PFSK-1 (cell line): Measurements from ENCODE around the gene PFDN1.
A peak's percentile ranks its signal among the peaks of the same experiment; 100 is the strongest.

Experiments used
- FOXP2 ChIP-seq: optimal IDR thresholded peaks from 2 replicates; pipeline ENCODE3; 2011; ENCODE audit warnings: borderline replicate concordance, control low read depth, inconsistent platforms; ENCODE audit not compliant: insufficient read depth; ENCODE audit errors: extremely low read length, extremely low read depth
- POLR2AphosphoS5 ChIP-seq: IDR thresholded peaks from 2 replicates; pipeline ENCODE4 v1.6.1; 2012; ENCODE audit warnings: low read depth, mild to moderate bottlenecking, control low read depth, low read length, moderate library complexity
- REST ChIP-seq, 2 experiments: IDR thresholded peaks; 2 replicates each; pipeline versions ENCODE4 v1.6.1 to v1.8.0; 2011 to 2012; ENCODE audit warnings: low read depth in 2 of 2, low read length in 2 of 2, control low read depth in 1 of 2, inconsistent platforms in 1 of 2, mild to moderate bottlenecking in 1 of 2, moderate library complexity in 1 of 2; ENCODE audit not compliant: insufficient read depth in 1 of 2
- SIN3A ChIP-seq: IDR thresholded peaks from 2 replicates; pipeline ENCODE4 v1.6.1; 2012; ENCODE audit warnings: mild to moderate bottlenecking, low read length, moderate library complexity, borderline replicate concordance; ENCODE audit not compliant: insufficient read depth
- TAF1 ChIP-seq: IDR thresholded peaks from 2 replicates; pipeline ENCODE4 v1.6.1; 2012; ENCODE audit warnings: low read length, control low read depth, borderline replicate concordance; ENCODE audit not compliant: insufficient read depth

PFDN1 gene

GRCh38 chr5:140242099-140242498 is 60.8 kb downstream of the PFDN1 start:
- no peak for TF ChIP-seq TAF1
- no peak for TF ChIP-seq FOXP2
- TF ChIP-seq POLR2AphosphoS5 = no peak
- TF ChIP-seq SIN3A = no peak
- no peak for TF ChIP-seq REST (IDR thresholded peaks at IDR 0.05; ENCODE audit: insufficient read depth in 1 of 2, low read depth in 2 of 2, low read length in 2 of 2)

GRCh38 chr5:140240987-140241706 is 61.8 kb downstream of the PFDN1 start:
- TF ChIP-seq SIN3A = no peak
- peak; percentile 28 for TF ChIP-seq FOXP2

GRCh38 chr5:140239939-140240700 is 62.8 kb downstream of the PFDN1 start:
- no peak for TF ChIP-seq TAF1
- TF ChIP-seq SIN3A = no peak
- no peak for TF ChIP-seq REST (IDR thresholded peaks at IDR 0.05; ENCODE audit: insufficient read depth in 1 of 2, low read depth in 2 of 2, low read length in 2 of 2)
- no peak for TF ChIP-seq FOXP2
- no peak for TF ChIP-seq POLR2AphosphoS5

- no peak for TF ChIP-seq REST (IDR thresholded peaks at IDR 0.05; ENCODE audit: insufficient read depth in 1 of 2, low read depth in 2 of 2, low read length in 2 of 2)
- no peak for TF ChIP-seq POLR2AphosphoS5
- TF ChIP-seq FOXP2 = no peak
- no peak for TF ChIP-seq TAF1
- TF ChIP-seq SIN3A = no peak
These were observed 63.4 kb downstream of the PFDN1 start for GRCh38 chr5:140239461-140239860.

- TF ChIP-seq FOXP2 = no peak
- no peak for TF ChIP-seq REST (IDR thresholded peaks at IDR 0.05; ENCODE audit: insufficient read depth in 1 of 2, low read depth in 2 of 2, low read length in 2 of 2)
- no peak for TF ChIP-seq POLR2AphosphoS5
- no peak for TF ChIP-seq SIN3A
- no peak for TF ChIP-seq TAF1
These were observed 64.1 kb downstream of the PFDN1 start for GRCh38 chr5:140238756-140239155.
